ENCODE data around the gene CASP8AP2. TPM values are rescaled to one million over a fixed set of nuclear protein-coding genes. Genes with fewer than 3 reads are reported as not detected.

Gene CASP8AP2
- total RNA-seq, 1 donor from 2014 or later = 12.1 TPM

DNA sequence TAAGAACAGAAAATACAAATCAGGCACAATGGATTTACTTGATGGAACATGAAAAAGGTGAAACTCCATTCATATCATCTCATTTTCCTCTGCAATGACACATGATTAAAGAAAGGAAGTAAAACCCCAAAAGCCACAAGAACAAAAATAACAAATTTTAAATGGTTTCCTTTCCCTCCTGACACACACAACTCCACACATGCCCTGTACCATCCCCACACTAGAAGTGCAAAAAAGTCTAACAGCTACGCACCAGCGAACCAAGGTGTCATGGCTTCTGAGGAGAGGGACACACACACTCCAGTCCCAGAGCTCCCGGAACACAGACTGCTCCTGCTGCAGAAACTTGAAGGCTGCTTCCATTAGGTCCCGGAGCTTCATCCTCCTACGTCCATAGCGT, 35.4 kb upstream of the CASP8AP2 start:
- no peak overlapping the region for H3K4me3 Mint-ChIP-seq (ENCODE audit: unreplicated experiment)
- no peak overlapping the region for H3K27ac ChIP-seq (ENCODE audit: low read depth, low read length)
- H2AFZ ChIP-seq (ENCODE audit: low read depth, low read length) = no peak overlapping the region
- H3K9me3 Mint-ChIP-seq (ENCODE audit: unreplicated experiment) = no peaks in the 10 kb centered on the region
- no peaks in the 10 kb centered on the region for H3K9me3 ChIP-seq (ENCODE audit: insufficient read depth, low read depth, low read length)
- no peak overlapping the region for H3K9ac ChIP-seq (ENCODE audit: low read length)
- no peaks in the 10 kb centered on the region for H3K27me3 Mint-ChIP-seq (ENCODE audit: low read depth, unreplicated experiment)
- H3K4me1 Mint-ChIP-seq (ENCODE audit: low read depth, unreplicated experiment) = peaks cover 4% of the 10 kb centered on the region
- H3K27me3 ChIP-seq (ENCODE audit: insufficient read depth, low read length) = no peaks in the 10 kb centered on the region
- peaks cover 9% of the 10 kb centered on the region for H3K36me3 ChIP-seq (ENCODE audit: insufficient read depth, low read length)
- H3K4me1 ChIP-seq (ENCODE audit: insufficient read depth, low read length) = peaks cover 8% of the 10 kb centered on the region
- DNase-seq (ENCODE audit: low read depth) (no peak), FAIRE-seq (no peak)
- no peak overlapping the region for H3K27ac Mint-ChIP-seq (ENCODE audit: unreplicated experiment)
- no peak overlapping the region for H3K4me2 ChIP-seq (ENCODE audit: low read length)
- H3K4me3 ChIP-seq (ENCODE audit: insufficient read depth, low read depth, low read length) = no peak overlapping the region
- peaks cover 9% of the 10 kb centered on the region for H3K36me3 Mint-ChIP-seq (ENCODE audit: low read depth, unreplicated experiment)
- H4K20me1 ChIP-seq (ENCODE audit: insufficient read depth, low read length) = peaks cover 22% of the 10 kb centered on the region
- no peak for TF ChIP-seq CTCF (IDR thresholded peaks at IDR 0.05; ENCODE audit: insufficient read depth, low read depth, low read length)
- no peak for TF ChIP-seq EZH2 (IDR thresholded peaks at IDR 0.05; ENCODE audit: insufficient read depth, low read length)
- no peaks in the 10 kb centered on the region for H3K79me2 ChIP-seq (ENCODE audit: insufficient read depth, low read length)

GRCh38 chr6:89797317-89797716, 32.4 kb upstream of the CASP8AP2 start:
- no peak overlapping the region for H2AFZ ChIP-seq (ENCODE audit: low read depth, low read length)
- peaks cover 3% of the 10 kb centered on the region for H3K36me3 ChIP-seq (ENCODE audit: insufficient read depth, low read length)
- H3K4me3 Mint-ChIP-seq (ENCODE audit: unreplicated experiment) = no peak overlapping the region
- no peaks in the 10 kb centered on the region for H3K79me2 ChIP-seq (ENCODE audit: insufficient read depth, low read length)
- no peak overlapping the region for H3K9ac ChIP-seq (ENCODE audit: low read length)
- H3K9me3 ChIP-seq (ENCODE audit: insufficient read depth, low read depth, low read length) = no peaks in the 10 kb centered on the region
- no peaks in the 10 kb centered on the region for H3K27me3 ChIP-seq (ENCODE audit: insufficient read depth, low read length)
- no peak overlapping the region for H3K4me3 ChIP-seq (ENCODE audit: insufficient read depth, low read depth, low read length)
- H4K20me1 ChIP-seq (ENCODE audit: insufficient read depth, low read length) = peaks cover 25% of the 10 kb centered on the region
- peaks cover 4% of the 10 kb centered on the region for H3K4me1 Mint-ChIP-seq (ENCODE audit: low read depth, unreplicated experiment)
- peaks cover 8% of the 10 kb centered on the region for H3K4me1 ChIP-seq (ENCODE audit: insufficient read depth, low read length)
- H3K27me3 Mint-ChIP-seq (ENCODE audit: low read depth, unreplicated experiment) = no peaks in the 10 kb centered on the region
- H3K27ac ChIP-seq (ENCODE audit: low read depth, low read length) = no peak overlapping the region
- H3K9me3 Mint-ChIP-seq (ENCODE audit: unreplicated experiment) = no peaks in the 10 kb centered on the region
- peak overlapping the region; percentile 42 for H3K27ac Mint-ChIP-seq (ENCODE audit: unreplicated experiment)
- peak overlapping the region; percentile 46 for H3K4me2 ChIP-seq (ENCODE audit: low read length)
- TF ChIP-seq EZH2 (IDR thresholded peaks at IDR 0.05; ENCODE audit: insufficient read depth, low read length) = no peak
- TF ChIP-seq CTCF (IDR thresholded peaks at IDR 0.05; ENCODE audit: insufficient read depth, low read depth, low read length) = no peak
- DNase-seq (ENCODE audit: low read depth) (peak; percentile 94), FAIRE-seq (no peak)
- H3K36me3 Mint-ChIP-seq (ENCODE audit: low read depth, unreplicated experiment) = peaks cover 8% of the 10 kb centered on the region

DNA sequence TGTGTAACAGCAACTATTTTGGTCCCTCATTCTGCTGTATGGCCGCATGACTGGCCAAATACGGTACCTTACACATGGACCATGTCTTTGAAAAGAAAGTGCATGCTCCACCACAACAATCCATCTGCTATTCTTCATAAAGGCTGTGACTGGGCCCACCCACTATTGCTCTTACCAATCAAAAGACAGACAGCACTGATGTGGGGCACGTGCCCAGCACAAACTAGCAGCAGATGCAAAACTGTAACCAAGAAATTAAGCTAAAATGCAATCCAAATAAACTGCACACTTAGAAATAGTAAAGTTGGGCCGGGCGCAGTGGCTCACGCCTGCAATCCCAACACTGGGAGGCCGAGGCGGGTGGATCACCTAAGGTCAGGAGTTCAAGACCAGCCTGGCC, 30.6 kb upstream of the CASP8AP2 start:
- FAIRE-seq (no peak), DNase-seq (ENCODE audit: low read depth) (no peak)
- peaks cover 5% of the 10 kb centered on the region for H3K4me1 ChIP-seq (ENCODE audit: insufficient read depth, low read length)
- H2AFZ ChIP-seq (ENCODE audit: low read depth, low read length) = no peak overlapping the region
- H3K36me3 ChIP-seq (ENCODE audit: insufficient read depth, low read length) = no peaks in the 10 kb centered on the region
- no peak overlapping the region for H3K4me2 ChIP-seq (ENCODE audit: low read length)
- H3K4me1 Mint-ChIP-seq (ENCODE audit: low read depth, unreplicated experiment) = peaks cover 2% of the 10 kb centered on the region
- no peak overlapping the region for H3K27ac Mint-ChIP-seq (ENCODE audit: unreplicated experiment)
- no peak overlapping the region for H3K4me3 ChIP-seq (ENCODE audit: insufficient read depth, low read depth, low read length)
- H3K79me2 ChIP-seq (ENCODE audit: insufficient read depth, low read length) = peaks cover 7% of the 10 kb centered on the region
- TF ChIP-seq EZH2 (IDR thresholded peaks at IDR 0.05; ENCODE audit: insufficient read depth, low read length) (no peak), CTCF (IDR thresholded peaks at IDR 0.05; ENCODE audit: insufficient read depth, low read depth, low read length) (no peak)
- H3K9ac ChIP-seq (ENCODE audit: low read length) = no peak overlapping the region
- no peaks in the 10 kb centered on the region for H3K9me3 ChIP-seq (ENCODE audit: insufficient read depth, low read depth, low read length)
- no peak overlapping the region for H3K27ac ChIP-seq (ENCODE audit: low read depth, low read length)
- H3K27me3 ChIP-seq (ENCODE audit: insufficient read depth, low read length) = no peaks in the 10 kb centered on the region
- H4K20me1 ChIP-seq (ENCODE audit: insufficient read depth, low read length) = peaks cover 21% of the 10 kb centered on the region
- no peak overlapping the region for H3K4me3 Mint-ChIP-seq (ENCODE audit: unreplicated experiment)
- H3K9me3 Mint-ChIP-seq (ENCODE audit: unreplicated experiment) = no peaks in the 10 kb centered on the region
- peaks cover 3% of the 10 kb centered on the region for H3K36me3 Mint-ChIP-seq (ENCODE audit: low read depth, unreplicated experiment)
- H3K27me3 Mint-ChIP-seq (ENCODE audit: low read depth, unreplicated experiment) = no peaks in the 10 kb centered on the region
